Activated gamma-delta T cell (primary cell): Measurements from ENCODE around the gene BYSL.

ENCODE experiments used
- DNase-seq: peaks from one replicate; lab custom pipeline; 2025; lab: John Stamatoyannopoulos, UW

Gene BYSL

DNA sequence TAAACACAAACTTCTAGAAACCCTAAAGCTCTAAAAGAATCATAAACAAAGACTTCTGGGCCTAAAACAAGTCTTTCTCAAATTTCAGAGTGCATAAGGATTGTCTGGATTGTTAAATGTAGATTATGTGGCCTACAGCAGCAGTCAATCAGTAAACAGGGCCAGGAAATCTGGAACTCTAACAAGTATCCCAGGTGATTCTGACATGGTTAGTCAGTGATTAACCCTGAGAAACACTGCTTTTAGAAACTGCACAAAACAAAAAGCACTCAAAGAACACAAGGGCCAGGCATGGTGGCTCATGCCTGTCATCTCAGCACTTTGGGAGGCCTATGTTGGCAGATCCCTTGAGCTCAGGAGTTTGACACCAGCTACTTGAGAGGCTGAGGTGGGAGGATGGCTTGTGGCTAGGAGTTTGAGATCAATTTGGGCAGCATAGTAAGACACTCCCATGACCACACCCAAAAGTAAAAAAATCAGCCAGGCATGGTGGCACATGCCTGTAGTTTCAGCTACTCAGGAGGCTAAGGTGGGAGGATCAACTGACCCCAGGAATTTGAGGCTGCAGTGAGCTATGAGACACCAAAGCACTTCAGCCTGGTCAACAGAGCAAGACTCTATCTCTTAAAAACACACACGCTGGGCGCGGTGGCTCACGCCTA lies 6.3 kb upstream of the BYSL start:
- DNase-seq, result no peak

- DNase-seq, result no peak
These were observed 3.8 kb upstream of the BYSL start for GRCh38 chr6:41917528-41917927.

GRCh38 chr6:41921712-41921998 lies 356 bp downstream of the BYSL start:
- DNase-seq, result no peak

GRCh38 chr6:41922154-41922553 lies 855 bp downstream of the BYSL start:
- DNase-seq, result no peak

GRCh38 chr6:41927253-41927652 lies 6.0 kb downstream of the BYSL start:
- no peak for DNase-seq

GRCh38 chr6:41929924-41930323 lies 8.6 kb downstream of the BYSL start:
- DNase-seq, result no peak

- DNase-seq, result no peak
These were observed 10.5 kb downstream of the BYSL start for GRCh38 chr6:41931792-41932191.

DNA sequence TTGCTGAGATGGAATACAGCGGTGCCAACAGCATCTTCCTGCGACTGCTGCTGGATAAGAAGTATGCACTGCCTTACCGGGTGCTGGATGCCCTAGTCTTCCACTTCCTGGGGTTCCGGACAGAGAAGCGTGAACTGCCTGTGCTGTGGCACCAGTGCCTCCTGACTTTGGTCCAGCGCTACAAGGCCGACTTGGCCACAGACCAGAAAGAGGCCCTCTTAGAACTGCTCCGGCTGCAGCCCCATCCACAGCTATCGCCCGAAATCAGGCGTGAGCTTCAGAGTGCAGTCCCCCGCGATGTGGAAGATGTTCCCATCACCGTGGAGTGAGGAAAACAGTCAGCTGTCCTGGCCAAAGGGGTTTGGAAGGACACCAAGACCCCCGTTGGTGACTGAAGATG lies 11.1 kb downstream of the BYSL start:
- DNase-seq, result no peak

- DNase-seq, result no peak
These were observed 13.2 kb downstream of the BYSL start for GRCh38 chr6:41934278-41935192.

DNA sequence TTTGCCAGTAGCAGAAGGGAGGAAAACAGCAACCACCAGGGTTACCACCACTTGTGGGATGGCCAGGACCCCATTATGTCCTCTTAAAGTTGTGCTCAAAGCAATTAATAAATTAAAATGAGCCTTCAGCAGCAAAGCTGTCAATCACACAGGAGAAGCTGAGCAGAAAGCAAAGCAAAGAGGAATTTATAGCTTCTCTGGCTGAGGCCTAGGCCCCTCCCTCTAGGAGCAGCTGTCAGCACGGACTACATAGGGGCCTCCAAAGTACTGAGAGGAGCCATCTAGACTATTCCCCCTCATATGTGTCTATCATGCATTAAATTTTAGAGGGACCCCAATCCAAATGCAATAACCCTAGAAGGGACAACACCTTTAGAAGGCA lies 13.9 kb downstream of the BYSL start:
- DNase-seq, result no peak

- no peak for DNase-seq
These were observed 14.4 kb downstream of the BYSL start for GRCh38 chr6:41935685-41936072.

DNA sequence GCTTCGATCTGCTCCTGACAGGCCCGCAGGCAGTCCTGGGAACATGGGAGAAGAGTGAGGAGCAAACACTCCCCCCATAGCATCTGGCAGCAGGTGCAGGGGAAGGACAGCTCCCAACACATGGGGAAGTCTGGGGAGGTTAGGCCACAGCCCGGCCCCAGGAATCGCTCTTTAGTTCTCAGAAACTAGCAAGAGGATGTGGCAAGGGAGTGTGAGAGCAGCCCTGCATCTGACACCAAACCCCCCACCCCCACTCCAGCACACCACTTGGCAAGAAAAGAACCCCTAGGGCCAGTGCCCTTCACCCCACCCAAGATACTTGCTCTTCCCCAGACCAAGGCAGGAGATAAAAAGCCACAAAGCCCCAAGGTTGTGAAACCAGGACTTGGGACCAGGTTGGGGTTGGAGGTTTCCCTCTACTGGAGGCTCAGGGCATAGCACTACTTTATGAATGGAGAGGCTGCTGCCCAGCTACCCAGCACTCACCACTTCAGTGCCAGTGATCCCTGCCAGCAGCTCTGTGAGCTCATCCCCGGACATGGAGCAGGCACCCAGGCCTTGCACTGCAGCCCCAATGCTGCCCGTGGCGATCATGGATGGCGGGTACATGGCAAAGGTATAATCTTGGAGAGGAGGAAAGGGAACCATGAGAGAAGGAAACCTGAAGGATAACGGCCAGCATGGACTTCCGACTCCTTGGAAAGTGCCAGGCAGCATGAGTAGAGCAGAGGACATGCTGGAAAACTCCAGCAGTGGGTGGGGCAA lies 15.0 kb downstream of the BYSL start:
- no peak for DNase-seq

GRCh38 chr6:41937472-41937860 lies 16.2 kb downstream of the BYSL start:
- no peak for DNase-seq

DNA sequence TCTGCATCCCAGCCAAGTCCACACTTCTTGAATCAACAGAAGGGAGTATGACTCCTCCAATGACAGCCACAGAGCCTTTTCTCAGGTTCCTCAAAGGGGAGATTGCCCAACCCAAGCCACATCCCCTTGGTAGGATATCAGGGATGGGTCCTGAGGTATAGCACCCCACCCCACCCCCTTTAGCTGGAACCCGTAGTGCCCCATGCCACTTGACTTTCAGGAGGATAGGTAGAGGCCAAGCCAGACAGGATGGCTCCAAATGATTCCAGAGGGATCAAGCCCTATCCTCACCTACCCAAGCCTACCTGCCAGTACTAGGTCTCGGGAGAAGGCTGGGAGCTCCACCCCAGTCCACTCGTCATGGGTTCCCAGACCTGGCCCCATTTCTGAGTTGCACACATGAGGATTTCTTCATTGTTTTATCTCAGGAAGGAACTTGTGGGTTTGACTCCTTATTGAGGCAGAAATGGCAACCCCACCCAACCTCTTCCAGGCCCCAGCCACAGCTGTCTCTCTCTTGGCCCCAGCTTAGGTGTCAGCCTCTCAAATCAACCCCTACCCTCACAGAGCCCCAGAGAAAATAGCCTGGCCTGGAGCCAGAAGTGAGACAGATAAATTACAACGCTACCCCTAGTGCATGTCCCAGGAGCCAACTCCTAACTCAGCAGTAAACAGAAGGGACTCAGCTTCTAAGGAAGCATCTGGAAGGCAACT lies 16.7 kb downstream of the BYSL start:
- DNase-seq, result no peak

DNA sequence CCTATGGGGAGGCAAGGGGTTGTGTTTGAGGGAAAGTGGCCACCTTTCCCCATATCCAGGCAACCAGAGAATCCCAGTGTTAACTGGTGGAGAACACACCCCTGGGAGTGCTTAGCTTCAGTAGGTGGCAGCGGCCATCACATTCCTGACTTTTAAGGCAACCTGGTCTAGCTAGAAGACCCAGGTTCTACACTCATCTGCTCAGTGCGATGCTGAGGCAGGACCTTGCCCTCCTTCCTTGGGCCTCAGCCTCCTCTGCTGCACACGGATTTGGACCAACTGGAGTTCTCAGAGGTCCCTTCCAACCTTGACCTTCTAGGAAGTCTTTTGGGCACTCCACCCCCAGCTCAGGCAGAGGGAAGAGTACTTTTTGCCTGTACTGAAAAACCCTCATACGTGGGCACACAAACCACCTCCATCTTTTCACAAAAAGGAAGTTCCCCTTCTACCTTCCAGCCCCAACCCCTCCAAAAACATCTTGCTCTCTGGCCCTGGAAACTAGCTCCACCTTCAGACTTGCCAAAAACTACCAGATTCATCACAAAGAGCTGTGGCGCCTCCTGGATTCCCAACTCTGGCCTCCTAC lies 17.4 kb downstream of the BYSL start:
- no peak for DNase-seq

DNA sequence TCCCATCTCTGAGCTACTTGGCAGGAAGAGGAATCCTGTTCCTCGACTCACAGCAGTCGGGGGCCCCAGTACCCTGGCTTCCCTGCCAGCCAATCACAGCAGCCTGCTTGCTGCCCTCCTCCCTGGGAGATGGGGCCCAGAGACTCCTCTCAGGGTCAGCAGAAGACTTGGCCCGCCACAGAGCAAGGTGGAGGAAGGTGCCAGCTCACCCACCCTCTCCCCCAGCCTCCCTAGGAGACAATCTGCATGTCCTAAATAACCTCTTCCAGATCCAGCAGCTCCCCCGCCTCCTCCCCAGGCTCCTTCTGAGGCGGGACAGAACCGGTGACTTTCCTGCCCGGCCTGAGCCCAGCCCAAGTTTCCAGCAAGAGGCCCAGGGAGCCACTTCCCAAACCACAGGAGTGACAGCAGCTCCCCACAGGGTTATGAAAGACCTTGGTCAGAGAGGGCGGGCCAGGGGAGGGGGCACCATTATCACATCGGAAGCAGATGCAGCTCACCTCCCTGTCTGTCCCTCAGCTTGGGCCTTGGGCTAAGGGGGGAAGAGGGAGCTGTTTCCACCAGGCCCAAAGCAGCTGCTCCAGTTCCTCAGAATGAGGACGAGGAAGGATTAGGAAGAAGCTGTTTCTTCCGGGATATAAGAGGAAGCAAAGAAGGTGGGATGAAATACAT lies 18.0 kb downstream of the BYSL start:
- no peak for DNase-seq

- no peak for DNase-seq
These were observed 18.8 kb downstream of the BYSL start for GRCh38 chr6:41939848-41940758.

DNA sequence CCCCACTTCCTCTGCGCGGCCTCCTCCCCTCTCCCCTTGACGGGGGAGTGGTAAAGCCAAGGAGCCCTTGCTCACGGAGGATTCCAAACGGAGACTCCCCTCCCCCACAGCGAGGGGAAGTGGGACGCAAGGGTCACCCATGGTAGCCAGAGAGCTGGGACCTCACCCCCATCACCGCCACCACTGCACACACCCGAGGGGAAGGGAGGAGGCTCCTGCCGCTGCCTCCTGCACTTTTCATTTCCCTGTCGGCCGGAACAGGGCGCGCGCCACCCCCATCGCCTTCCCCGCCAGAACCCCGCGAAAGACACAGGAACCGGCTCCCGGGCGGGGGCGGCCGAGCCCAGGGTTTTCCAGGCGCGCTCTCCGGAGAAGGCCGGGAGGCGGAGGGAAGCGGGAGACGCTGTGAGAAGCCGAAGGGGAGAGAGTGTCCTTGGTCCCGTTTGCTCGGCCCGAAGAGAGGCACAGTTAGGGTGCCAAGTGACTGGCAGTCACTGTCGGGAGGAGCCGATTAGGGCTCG lies 19.5 kb downstream of the BYSL start:
- peak; percentile 27 for DNase-seq

DNA sequence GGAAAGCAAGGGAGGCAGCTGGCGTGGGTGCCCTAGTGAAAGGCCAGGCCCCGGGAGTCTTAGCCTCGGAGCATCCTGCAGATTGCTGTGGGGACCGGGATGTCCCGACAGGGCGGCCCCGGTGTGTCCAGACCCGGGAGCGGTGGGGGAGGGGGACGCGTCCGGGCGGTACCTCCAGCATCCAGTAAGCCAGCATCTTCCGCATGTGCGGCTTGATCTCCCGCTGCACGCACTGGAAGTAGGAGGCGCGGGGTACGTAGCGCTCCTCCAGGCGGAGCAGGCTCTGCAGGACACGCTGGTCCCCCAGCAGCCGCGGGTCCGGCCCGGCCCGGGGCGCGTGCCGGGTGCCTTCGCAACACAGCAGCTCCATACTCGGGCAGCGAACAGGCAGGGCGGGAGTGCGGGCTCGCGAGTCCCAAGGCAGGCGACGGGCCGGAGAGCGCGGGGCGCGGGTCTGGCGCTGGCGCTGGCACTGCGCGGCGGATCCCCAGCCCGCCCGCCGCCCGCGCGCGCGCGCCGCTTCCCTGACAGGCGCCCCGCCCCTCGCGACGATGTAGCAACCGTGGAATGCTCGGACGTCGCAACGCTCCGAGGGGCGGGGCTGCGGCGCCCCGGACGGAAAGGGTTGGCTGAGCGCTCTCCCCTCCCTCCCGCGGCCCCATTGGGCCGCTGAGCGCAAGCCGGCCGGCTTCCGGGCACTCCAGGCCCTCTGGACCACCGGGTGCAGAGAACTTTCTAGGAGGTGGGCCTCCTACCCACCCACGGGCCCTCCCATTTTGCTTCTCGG lies 20.2 kb downstream of the BYSL start, which contains the start of gene CCND3:
TSS of gene CCND3 (minus strand) at position 529 of the 787 bp plus-strand sequence. CDS start at position 370, 159 bp downstream.
- peak; percentile 74 for DNase-seq
